ENCODE results near the gene SLC6A19.

Gene SLC6A19

GRCh38 chr5:1161833-1162229 is 39.6 kb upstream of the SLC6A19 start:
- H3K4me3 ChIP-seq (ENCODE audit: low read length) = no peak overlapping the region
- no peak for TF ChIP-seq ZNF274 (IDR thresholded peaks at IDR 0.05; ENCODE audit: low read depth, low read length)

DNA sequence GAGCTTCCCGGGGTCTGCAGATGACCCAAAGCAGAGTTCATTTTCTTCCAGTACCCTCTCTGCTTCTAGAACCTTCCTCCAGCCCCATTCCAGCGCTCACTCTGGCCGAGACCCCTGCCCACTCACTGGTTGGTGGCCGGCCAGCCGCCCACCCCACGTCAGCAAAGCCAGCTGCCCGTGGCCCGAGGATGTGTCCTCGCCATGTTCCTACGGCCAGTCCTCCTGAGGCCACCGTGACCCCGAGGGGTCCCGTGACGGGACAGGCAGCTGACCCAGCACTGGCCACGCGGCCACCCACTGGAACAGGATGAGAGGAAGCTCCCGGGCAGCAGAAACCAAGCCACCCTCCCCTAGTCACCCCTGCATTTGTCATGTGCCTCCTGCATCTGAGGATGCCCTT is 39.1 kb upstream of the SLC6A19 start:
- TF ChIP-seq ZNF274 (IDR thresholded peaks at IDR 0.05; ENCODE audit: low read depth, low read length) = no peak
- H3K4me3 ChIP-seq (ENCODE audit: low read length) = no peak overlapping the region

- TF ChIP-seq ZNF274 (IDR thresholded peaks at IDR 0.05; ENCODE audit: low read depth, low read length) = no peak
- H3K4me3 ChIP-seq (ENCODE audit: low read length) = no peak overlapping the region
Measured at GRCh38 chr5:1162751-1163150, 38.6 kb upstream of the SLC6A19 start.

DNA sequence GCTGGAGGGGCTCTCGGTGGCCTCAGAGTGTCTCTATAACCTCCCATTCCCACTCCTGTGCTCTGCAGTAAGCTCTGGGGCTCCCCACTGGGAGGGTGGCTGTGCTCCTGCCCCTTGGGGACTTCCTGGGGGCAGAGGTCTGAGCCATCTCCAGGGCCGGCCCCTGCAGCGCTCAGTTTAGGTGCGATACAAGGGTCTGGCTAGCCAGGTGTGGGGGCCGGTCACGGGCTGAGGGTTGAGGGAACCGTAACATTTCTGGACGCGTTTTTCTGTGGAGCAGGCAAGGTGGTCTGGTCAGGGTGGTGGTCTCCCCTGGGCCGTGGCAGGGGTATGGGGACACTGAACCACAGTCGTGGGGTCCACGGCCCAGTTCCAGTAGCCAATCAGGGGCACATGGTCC is 38.0 kb upstream of the SLC6A19 start:
- H3K4me3 ChIP-seq (ENCODE audit: low read length) = no peak overlapping the region
- TF ChIP-seq ZNF274 (IDR thresholded peaks at IDR 0.05; ENCODE audit: low read depth, low read length) = no peak

- no peak overlapping the region for H3K4me3 ChIP-seq (ENCODE audit: low read length)
- TF ChIP-seq ZNF274 (IDR thresholded peaks at IDR 0.05; ENCODE audit: low read depth, low read length) = no peak
Measured at GRCh38 chr5:1163879-1164278, 37.5 kb upstream of the SLC6A19 start.

DNA sequence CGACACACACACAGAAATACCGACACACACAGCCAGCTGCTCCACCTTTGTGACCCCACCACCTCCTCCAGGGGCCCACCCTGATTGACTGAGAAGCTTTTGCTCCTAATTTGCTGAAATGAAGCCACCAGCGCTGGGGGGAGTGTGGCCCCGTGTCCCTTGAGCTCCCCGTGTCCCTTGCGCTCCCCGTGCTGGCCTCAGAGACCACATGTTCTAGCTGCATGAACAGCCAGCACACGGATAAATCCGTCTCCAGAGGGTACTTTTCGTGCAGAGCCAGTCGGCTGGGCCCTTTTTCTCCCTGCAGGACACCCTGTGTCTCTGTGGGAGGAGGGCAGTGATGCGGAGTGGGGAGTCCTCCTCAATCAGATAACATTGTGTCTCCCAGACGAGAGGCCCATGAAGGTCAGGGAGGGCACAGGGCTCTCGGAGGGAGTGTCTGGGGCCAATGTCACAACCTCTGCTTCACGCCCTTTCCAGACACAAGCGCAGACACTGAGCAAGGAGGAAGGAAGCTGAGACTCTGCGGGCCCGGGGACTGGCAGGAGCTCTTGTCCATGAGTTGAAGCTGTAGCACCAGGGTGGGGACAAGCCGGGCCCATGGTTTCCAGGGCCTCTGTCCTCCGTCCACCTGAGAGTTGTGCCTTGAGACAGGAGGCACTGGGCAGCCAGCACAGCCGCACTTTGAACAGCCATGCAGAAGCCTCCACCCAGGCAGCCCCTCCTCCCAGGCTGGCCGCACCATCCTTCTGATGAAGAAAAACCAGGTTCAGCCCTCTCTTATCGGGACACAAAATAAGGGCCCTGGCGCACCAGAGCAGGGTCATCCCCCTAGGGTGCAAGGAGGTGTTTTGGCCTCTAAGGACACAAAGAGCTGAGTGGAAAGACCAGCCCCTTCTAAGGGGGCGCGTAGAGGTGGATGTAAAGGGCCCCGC is 36.4 kb upstream of the SLC6A19 start:
- no peak for TF ChIP-seq ZNF274 (IDR thresholded peaks at IDR 0.05; ENCODE audit: low read depth, low read length)
- H3K4me3 ChIP-seq (ENCODE audit: low read length) = no peak overlapping the region

DNA sequence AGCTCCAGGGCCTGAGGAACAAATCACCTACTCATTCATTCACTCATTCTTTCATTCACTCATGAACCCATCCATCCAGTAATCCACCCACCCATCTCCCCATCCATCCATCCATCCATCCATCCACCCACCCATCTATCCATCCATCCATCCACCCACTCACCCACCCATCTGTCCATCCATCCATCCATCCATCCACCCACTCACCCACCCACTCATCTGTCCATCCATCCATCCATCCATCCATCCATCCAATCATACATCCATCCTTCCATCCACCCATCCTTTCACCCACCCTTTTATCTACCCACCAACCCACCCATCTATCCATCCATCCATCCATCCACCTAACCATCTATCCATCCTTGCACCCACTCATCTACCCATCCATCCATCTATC is 35.5 kb upstream of the SLC6A19 start:
- H3K4me3 ChIP-seq (ENCODE audit: low read length) = no peak overlapping the region
- no peak for TF ChIP-seq ZNF274 (IDR thresholded peaks at IDR 0.05; ENCODE audit: low read depth, low read length)

DNA sequence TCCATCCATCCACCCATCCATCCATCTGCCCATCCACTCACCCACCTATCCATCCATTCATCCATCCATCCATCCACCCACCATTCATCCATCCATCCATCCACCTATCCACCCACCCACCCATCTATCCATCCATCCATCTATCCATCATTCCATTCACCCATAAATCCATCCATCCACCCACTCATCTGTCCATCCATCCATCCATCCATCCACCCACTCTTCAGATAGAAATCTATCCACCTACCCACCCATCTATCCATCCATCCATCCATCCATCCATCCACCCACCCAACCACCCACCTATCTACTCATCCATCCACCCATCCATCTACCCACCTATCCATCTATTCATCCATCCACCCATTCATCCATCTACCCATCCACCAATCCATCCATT is 35.0 kb upstream of the SLC6A19 start:
- TF ChIP-seq ZNF274 (IDR thresholded peaks at IDR 0.05; ENCODE audit: low read depth, low read length) = no peak
- H3K4me3 ChIP-seq (ENCODE audit: low read length) = no peak overlapping the region

DNA sequence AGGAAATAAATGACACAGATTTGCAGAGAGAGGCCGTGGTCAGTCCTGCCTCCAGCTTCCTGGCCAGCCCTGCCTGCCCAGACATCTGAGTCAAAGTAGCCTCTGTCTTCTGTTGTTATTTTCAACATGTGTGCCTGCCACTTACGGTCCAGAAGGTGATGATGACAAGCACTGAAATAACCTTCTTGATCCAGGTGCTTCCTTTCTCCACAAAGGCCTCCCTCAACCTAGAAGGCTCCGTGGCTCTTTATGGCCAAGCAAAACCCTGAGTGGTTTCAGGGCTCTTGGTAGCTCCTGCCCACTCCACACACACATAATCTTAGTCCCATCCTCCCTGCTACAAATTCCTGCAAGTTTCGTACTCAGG is 34.1 kb upstream of the SLC6A19 start:
- H3K4me3 ChIP-seq (ENCODE audit: low read length) = no peak overlapping the region
- no peak for TF ChIP-seq ZNF274 (IDR thresholded peaks at IDR 0.05; ENCODE audit: low read depth, low read length)

DNA sequence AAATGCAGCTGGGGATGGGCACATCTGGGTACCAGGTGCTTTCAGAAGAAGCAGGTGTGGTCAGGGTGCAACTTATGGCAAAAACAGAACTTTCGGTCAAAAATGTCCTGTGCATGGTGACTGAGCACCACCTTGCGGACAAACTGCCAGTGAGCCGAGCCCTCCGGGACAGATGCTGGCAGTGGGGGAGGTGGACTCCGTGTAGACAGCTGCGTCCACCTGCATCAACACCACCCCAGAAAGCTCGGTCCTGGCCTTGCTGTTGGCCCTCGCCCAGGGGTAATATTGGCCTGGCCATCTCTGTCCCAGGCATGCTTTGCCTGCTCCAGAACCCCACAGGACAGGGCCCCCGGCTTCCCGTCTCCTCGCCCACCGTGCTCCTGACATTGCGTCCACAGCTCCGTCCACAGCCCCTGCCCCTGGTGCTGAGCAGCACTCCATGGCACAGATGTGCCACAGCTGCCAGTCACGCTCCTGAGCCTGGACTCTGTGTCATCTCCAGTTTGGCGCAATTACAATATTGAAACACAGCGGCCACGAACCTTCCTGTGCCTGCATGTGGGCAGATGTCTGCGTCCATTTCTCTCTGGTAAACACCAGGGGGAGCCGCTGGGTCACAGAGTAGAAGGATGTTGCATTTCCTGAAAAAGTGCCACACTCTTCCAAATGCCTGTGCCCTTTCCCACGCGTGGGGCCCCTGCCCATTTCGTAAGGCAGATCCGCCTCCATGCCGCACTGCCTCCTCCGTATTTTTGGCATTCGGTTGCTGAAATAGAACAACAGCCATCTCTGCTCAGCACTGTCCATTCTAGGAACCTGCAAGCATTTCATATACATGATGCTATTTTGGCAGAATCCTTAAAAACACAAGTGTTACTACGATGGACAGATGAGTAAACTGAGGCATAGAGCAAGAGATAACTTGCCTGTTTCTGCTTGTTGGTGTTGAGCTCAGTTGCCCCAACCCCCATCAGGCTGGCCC is 33.4 kb upstream of the SLC6A19 start:
- H3K4me3 ChIP-seq (ENCODE audit: low read length) = no peak overlapping the region
- TF ChIP-seq ZNF274 (IDR thresholded peaks at IDR 0.05; ENCODE audit: low read depth, low read length) = no peak

GRCh38 chr5:1168796-1169195 is 32.6 kb upstream of the SLC6A19 start:
- TF ChIP-seq ZNF274 (IDR thresholded peaks at IDR 0.05; ENCODE audit: low read depth, low read length) = no peak
- H3K4me3 ChIP-seq (ENCODE audit: low read length) = no peak overlapping the region

DNA sequence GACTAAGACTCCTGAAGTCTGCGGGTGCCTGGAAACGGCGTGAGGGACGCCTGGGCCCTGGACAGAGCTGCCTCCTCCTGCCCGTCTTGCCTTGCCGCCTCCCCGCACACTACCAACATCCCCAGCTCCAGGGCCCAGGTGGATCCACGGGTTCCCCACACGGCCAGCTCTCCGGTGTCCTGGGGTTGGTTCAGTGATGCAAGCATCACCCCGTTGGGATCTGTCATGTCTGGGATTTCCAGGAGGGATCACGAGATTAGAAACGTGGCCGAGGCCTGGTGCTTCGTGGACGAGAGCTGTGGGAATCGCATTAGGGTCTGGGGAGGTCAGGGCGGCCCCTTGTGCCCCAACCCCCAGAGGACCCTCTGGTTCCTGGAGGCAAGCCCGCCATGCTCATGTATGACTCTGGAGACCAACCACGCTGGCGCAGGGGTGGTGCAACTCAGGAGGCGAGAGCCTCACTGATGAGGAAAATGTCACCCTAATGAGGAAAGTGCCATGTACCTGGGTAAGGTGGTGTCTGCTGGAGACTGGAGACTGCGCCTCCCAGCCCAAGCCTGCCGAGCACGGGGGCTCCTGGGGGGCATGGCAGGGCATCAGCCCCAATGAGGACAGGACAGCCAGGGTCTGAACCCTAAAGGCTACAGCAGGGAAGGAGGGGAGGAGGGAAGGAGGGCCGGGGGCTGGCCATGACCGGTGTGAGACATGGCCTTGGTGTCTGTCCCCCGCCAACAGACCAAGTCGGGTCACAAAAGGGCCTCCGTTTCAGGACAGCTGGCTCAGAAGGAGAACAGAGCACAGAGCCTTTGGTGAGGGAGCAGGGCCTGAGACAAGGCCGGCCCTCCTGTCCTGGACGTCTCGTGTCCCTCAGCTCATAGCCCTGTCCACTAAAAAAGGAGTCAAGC is 31.9 kb upstream of the SLC6A19 start:
- no peak for TF ChIP-seq ZNF274 (IDR thresholded peaks at IDR 0.05; ENCODE audit: low read depth, low read length)
- H3K4me3 ChIP-seq (ENCODE audit: low read length) = no peak overlapping the region

DNA sequence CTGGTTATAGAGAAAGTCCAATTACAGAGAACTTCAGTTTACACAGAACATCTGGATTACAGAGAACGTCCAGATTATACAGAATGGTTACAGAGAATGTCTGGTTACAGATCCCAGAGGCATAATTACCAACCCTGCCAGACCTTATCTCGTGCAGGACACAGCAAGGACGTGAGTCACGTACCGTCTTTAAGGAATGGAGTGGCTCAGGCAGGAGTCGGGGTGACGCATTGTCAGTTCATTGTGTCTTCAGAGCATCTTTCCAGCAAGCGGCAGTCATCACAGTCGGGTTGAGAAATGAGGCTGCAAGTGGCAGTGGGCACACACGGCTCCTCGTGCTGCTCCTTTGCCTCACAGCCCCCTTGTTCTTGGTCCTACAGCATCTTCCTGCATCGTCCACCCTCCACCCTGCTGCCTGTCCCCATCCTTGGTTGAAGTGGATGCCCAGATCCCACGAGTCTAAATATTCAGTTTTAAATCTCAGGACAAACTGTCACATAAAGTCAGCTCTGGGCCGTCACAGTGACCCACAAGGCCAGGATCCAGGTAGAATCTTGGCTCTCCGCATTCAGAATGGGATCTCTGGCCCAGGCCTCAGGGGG is 30.0 kb upstream of the SLC6A19 start:
- H3K4me3 ChIP-seq (ENCODE audit: low read length) = no peak overlapping the region
- TF ChIP-seq ZNF274 (IDR thresholded peaks at IDR 0.05; ENCODE audit: low read depth, low read length) = no peak

Measured in GM08714 (cell line).